Measurements from ENCODE around the gene ZNF335.
"Not testable (repeated sequence)": the region's sequence is repeated elsewhere in the genome, so short reads cannot be mapped to it uniquely, and the experiment has no call there.

ZNF335 gene

DNA sequence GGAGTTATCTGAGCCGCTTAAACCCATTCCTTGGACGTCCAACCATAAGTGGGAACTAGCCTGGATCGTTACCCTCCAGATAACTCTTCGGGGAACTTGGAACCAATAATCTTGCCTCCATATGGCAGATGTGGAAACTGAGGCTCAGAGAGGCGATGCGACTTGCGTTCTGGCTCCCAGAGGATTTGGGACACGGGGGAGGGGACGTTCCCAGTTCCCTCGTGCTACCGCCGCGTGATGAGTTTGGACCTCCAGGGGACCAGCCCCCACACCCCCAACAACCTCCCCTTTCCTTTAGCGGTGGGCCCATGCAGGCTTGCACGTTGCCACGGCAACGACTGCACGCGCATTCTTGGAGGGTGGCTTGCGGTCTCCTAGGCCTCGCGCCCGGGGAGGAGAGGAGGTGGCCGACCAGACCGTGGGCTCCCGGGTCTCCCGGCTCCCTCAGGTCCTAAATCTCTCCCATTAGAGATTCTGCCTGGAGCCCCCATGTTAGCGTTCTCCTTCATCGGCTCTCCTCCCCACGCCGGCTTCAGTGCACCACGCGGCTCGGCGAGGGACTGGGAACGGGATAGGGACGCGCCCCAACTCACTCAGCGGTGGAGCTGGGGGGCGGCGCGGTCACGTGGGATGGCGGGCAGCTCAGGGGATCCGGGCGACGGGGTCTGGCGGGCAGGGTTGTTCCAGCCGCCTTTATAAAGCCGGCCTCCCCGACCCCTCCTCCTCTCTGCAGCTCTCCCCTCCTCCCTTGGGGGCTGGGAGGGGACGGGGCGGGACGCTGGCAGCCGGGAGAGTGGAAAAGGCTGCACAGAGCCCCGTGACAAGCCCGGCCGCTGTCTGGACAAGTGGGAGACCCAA is 60.3 kb downstream of the ZNF335 start, which contains the start of gene PLTP:
Gene PLTP (minus strand): TSS at position 670 of the 858 bp plus-strand sequence. CDS start 703 bp downstream, outside the sequence.
- no peak for DNase-seq (ENCODE audit: low read depth in 2 of 2)

DNA sequence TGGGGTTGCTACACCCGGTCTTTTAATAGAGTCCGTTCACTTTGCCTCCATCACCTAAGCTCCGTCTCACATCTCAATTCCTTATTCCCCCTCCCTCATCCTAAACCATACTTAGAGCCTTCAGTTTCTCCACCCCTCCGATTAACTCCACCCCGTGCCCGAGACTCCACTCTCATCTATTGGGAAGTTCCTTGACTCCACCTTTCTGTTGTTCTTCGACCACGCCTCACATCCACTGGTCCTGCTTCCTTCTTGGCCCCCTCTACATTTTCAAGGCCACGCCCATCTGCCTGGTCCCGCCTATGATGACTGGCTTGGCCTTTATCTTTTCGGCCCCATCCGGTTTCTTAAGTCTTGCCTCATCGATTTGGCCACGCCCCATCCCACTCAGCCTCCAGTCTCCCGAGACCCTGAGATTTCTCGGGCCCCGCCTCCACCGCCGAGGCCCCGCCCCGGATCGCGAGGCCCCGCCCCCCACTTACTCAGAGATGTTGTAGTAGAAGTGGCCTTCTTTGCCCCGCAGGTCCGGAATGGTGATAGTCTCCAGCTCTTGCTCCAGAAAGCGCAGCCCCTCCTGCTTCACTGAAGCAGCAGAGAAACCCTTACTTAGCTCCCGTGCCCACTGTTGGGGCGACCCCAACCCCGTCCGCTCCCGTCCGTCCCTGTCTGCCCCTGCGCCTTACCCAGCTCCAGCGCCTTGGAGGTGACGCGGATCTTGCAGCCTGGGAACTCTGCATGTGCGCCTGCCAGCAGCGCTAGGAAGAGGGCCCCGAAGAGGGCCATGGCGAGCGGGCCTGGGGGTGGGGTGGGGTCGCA is 61.1 kb downstream of the ZNF335 start:
- peak; percentile 66 to 94 for DNase-seq (ENCODE audit: low read depth in 2 of 2)

DNA sequence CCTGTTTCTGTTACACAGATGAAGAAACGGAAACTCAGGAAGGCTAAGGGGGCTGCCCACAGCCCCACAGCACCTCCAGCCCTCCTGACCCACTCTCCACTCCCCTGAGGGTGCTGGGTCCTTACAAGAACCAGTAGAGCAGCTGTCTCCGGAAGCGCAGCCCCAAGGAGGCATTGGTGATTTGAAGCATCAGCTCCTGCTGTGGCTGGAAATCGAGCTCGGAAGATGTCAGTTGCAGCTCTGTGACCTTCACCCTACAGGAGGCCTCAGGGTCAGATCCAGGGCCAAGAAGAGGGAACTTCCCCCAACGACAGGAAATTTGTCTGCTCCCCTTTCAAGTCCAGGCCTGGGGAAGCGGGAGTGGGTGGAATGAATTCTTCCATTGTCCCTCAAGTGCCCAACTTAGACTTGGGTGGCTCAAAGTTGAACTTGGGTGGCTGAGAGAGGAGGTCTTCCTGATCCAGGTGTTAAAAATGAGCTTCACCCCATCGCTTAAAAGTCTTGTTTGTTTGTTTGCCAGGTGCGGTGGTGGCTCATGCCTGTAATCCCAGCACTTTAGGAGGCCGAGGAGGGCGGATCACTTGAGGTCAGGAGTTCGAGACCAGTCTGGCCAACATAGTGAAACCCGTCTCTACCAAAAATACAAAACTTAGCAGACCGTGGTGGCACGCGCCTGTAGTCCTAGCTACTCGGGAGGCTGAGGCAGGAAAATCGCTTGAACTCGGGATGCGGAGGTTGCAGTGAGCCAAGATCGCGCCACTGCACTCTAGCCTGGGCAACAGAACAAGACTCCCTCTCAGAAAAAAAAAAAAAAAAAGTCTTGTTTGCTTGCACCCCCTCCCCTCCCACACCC is 62.0 kb downstream of the ZNF335 start:
- no peak for DNase-seq (ENCODE audit: low read depth in 2 of 2)

DNA sequence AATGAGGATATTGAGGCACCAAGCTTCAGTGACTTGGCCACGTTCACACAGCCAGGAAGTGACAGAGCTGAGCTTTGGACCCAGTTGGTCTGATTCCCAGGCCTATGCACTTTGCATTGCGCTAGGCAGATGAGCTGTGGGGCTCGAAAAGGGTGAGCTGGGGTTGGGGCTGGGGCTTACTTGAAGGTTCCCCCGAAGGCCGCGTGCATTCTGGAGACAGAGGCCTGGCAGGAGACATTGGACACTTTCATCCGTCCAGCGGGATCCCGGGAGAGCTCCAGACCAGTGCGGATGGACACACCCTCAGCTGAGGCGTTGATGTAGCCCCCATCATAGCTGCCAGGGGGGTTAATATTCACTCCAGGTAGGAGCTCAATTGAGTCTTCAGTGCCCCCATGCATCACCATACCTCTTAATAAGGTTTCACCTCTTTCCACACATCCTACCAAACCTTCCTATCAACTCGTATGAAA is 62.6 kb downstream of the ZNF335 start:
- DNase-seq (ENCODE audit: low read depth in 2 of 2) = no peak

DNA sequence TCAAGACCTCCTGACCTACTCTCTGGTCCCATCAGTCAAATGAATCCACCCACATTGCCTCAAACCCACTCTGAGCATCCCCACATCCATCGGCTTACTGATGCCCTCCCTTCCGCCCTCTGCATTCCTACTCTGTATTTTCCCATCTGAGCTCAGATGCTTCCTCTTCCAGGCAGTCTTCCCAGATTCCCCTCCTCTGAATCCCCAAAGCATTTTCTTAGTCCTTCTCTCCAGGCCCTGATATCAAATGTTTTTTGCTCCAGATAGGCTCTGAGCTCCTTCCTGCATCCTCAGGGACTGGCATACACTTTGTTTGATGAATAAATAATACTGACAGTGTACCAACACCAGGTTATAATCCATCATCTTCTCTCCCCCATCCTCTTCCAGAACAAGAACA is 63.9 kb downstream of the ZNF335 start:
- no peak for DNase-seq (ENCODE audit: low read depth in 2 of 2)

DNA sequence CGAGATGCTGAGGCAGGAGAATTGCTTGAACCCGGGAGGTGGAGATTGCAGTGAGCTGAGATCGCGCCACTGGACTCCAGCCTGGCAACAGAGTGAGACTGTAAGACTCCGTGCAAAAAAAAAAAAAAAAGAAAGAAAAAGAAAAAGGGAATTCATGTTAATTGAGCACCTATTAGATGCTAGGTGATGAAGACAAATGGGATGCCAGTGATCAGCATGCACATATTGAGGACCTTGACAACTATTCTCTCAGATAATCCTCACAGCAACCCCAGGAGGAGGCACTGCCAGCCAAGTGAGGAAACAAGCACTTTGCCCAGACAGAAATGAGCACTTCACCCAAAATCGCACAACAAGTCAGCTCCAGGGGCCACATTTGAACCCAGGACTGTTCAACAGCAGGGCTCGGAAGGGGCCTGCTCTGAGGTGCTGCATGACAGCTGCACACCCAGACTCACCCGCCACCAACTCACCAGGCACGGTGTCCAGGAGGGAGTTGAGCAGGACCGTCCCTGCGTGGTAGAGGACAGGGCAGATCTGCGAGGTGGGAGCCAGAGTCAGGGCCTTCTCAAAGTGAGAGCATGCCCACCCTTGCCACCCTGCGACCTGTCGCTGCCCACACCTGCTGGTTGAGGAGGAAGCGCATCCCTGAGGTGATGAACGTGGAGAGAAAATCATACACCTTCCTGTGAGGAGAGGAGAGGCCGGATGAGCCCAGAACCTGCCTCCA is 64.6 kb downstream of the ZNF335 start:
- no peak for DNase-seq (ENCODE audit: low read depth in 2 of 2)

DNA sequence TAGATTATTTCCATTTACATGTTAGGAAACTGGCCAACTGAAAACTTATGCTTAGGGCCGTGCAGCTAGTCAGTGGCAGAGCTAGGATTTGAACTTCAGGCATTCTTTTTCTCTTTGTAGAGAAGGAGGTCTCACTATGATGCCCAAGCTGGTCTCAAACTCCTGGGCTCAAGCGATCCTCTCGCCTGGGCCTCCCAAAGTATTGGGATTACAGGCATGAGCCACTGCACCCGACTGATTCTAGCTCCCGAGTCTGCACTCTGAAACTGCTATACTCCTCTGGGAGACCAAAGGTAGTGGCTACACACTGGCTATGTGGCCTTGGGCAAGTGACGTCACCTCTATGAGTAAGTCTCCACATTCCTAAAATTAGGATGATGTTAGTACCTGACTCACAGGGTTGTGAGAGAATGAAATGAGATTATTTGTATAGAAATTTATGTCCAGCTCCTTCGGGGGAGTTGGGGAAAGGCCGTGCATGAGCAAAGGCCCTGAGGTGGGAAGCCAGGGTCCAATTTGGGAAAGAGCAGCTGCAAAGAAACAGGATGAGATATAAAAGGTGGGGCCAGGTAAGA is 66.4 kb downstream of the ZNF335 start:
- DNase-seq (ENCODE audit: low read depth in 2 of 2) = no peak

DNA sequence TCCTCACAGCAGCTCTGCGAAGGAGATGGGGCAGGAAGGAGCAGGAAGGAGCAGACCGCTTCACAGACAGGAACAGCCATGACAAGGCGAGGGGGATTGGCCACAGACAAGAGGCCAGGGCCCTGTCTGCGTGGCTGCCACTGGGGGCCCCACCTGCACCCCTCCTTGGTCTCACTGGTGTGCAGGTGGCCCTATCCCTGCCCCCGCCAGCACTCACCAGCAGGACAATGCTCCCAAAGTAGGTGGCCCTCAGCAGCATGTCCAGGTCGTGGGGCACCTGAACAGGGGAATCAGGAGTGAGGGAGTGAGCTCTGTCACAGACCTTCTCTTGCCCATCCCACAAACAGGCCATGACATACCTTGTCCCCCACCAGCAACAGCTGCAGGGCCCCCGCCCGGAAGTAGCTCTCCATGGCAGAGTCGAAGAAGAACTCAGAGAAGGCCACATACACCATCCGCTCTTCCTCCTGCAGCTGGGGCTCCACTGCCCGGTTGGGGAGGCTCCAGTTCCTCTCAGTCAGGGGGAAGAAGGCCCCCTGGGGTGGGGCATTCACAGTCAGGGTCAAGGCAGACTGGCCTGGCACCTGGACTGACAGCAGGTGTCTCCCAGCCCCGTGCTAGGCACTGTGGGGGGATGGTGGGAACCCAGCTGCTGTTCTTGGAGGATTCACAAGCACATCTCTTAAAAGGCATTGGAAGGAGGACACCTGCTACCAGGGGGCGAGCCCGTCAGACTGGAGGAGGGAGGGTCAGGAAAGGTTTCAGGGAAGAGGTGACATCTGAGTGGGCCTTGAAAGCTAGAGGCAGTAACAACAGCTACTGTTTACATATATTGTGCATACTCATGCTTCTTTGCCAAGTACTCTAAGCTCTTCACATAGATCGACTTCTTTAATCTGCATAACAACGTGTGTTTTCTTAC is 67.2 kb downstream of the ZNF335 start:
- DNase-seq (ENCODE audit: low read depth in 2 of 2) = no peak

DNA sequence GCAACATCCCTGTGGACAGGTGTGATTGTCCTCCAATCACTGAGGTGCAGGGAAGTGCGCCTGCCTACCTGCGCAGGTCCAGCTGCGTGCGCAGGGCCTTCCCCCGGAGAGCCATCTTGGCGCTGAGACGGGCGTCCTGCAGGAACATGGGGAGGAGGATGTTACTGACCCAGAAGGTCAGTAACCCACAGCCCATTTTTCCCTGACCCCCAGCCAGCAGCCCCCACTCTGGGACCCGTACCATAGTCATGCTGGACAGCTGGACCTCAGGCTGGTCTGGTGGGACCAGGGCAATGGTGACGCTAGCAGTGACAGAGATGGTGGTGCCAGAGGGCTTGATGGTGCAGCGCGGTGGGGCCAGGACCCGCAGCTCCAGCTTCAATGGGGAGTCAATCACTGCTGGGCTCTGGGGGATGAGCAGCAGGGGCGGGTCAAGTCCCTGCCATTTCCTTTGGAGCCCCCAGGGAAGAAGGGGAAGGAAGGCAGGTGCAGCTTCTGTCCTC is 69.8 kb downstream of the ZNF335 start:
- DNase-seq (ENCODE audit: low read depth in 2 of 2) = no peak

DNA sequence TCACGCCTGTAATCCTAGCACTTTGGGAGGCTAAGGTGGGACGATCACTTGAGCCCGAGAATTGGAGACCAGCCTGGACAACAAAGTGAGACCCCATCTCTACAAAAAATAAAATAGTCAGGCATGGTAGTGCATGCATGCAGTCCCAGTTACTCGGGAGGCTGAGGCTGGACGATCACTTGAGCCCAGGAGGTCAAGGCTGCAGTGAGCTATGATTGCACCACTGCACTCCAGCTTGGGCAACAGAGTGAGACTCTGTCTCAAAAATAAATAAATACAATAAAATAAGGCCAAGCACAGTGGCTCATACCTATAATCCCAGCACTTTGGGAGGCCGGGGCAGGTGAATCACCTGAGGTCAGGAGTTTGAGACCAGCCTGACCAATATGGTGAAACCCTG is 70.7 kb downstream of the ZNF335 start:
- DNase-seq (ENCODE audit: low read depth in 2 of 2) = not testable (repeated sequence)

DNA sequence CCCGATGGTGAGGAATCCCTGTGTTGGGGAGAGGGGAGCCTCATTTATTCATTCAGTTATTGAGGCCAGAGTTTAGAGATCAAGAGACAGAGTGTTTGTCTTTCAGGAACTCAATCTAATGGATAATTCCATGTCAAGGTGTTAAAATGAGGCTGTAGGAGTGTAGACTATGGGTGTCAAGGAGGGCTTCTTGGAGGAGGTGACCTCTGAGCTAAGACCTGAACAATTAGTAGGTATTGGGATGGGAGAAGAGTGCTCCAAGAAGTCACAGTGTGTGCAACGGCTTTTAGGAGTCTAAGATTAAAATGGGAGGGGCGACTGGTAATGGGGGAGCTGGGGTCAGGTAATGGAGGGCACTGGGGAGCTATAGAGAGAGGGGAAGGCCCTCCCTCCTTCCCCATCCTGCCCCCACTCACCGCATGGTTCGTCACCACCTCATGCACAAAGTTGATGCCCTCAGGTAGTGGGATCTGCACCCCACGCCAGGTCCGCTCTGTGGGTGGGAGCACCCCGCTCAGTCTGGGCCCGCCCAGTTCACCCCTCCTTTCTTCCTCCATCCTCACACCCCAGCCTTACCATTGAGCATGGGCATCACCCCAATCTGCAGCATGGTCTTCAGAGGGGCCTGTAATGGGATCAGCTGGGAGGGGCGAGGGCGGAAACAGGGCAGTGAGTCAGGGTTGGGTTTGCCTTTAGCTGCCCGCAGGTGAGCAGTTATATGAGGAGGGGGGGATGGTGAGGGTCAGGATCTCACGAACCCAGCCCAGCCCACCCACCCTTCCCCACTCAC is 72.8 kb downstream of the ZNF335 start:
- no peak for DNase-seq (ENCODE audit: low read depth in 2 of 2)
